Measurements from ENCODE around the gene GM2A.
"Not testable (repeated sequence)": the region's sequence is repeated elsewhere in the genome, so short reads cannot be mapped to it uniquely, and the experiment has no call there.

The GM2A gene

DNA sequence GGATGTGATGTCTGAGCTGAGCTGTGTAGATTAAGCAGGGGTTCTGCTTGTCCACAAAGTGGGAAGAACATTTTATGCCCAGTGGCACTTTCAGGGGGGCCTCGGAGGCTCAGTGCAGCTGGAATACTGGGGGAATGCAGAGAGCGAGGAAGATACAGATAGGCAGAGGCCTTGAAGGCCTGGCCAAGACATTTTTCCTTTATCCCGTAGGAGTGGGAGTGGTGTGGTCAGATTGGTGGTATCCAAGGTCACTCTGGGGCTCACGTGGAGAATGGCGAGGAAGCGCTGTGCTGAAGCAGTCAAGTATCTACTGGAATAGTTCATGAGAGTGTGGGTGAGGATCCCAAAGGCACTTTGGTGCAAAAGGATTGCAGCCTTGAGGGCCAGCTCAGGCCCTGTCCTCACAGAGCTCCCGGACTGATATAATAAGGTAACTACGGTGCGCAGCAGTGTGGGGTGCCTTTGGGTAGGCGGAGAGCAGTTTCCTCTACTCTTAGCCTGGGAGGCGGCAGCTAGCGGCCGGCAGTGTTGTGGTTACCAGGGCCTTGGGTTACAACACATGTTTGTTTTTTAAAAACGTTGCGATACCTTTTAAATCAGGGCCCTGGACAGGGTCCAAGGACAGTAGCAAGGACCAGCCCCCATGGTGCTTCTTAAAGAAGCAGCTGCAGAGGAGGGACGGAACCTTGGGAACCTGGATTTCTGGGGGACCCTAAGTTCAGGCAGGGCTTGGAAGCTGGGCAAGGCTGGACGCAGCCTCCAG, 18.3 kb upstream of the GM2A start:
- TF ChIP-seq JUND (IDR thresholded peaks at IDR 0.05; ENCODE audit: low read depth): no peak
- in situ Hi-C loops (cut with HindIII; ENCODE audit: low pct_unique_long_range_greater_than_20kb, low sequenced_read_pairs): no loop called here
- peak in 1 of 2 experiments; percentile 26 for DNase-seq (ENCODE audit: low read depth in 1 of 2, low spot score in 1 of 2)

GRCh38 chr5:151235239-151235571, 17.8 kb upstream of the GM2A start:
- in situ Hi-C loops (cut with HindIII; ENCODE audit: low pct_unique_long_range_greater_than_20kb, low sequenced_read_pairs); DNase-seq (ENCODE audit: low read depth in 1 of 2, low spot score in 1 of 2): not testable (repeated sequence)

DNA sequence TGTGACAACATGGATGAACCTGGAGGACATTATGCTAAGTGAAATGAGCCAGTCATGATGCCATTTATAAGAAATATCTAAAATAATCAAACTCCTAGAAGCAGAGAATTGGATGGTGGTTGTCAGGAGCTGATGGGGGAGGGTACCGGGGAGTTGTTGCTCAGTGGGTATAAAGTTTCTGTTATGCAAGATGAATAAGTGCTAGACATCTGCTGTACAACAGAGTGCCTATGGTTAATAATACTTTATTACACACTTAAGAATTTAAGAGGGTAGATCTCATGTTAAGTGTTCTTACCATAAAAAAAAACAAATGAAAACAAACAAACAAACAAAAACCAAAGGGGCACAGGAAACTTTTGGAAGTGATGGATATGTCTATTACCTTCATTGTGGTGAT, 16.1 kb upstream of the GM2A start:
- DNase-seq (ENCODE audit: low read depth in 1 of 2, low spot score in 1 of 2): no peak
- in situ Hi-C loops (cut with HindIII; ENCODE audit: low pct_unique_long_range_greater_than_20kb, low sequenced_read_pairs): no loop called here
- TF ChIP-seq JUND (IDR thresholded peaks at IDR 0.05; ENCODE audit: low read depth): no peak

DNA sequence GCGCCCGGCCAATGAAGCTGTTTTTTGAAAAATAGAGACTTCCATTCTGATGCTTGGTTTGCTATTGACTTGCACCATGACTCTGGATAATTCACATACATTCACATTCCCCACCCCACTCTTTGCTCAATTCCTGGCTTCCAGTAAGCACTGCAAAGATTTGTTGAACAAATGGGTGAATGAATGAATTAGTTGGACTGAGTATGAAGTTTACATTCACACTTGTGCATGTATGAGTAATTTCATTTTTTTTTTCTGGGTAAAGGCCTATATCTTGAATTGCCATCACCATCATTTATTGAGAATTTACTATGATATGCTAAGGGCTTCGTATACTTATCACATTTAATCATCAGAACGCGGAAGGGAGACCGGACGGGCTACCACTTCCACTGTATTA, 15.3 kb upstream of the GM2A start:
- no peak for DNase-seq (ENCODE audit: low read depth in 1 of 2, low spot score in 1 of 2)
- no peak for TF ChIP-seq JUND (IDR thresholded peaks at IDR 0.05; ENCODE audit: low read depth)
- in situ Hi-C loops (cut with HindIII; ENCODE audit: low pct_unique_long_range_greater_than_20kb, low sequenced_read_pairs): no loop called here

GRCh38 chr5:151238303-151238741, 14.7 kb upstream of the GM2A start:
- TF ChIP-seq JUND (IDR thresholded peaks at IDR 0.05; ENCODE audit: low read depth): no peak
- DNase-seq (ENCODE audit: low read depth in 1 of 2, low spot score in 1 of 2): no peak
- in situ Hi-C loops (cut with HindIII; ENCODE audit: low pct_unique_long_range_greater_than_20kb, low sequenced_read_pairs): no loop called here

GRCh38 chr5:151239237-151239861, 13.6 kb upstream of the GM2A start:
- no peak for TF ChIP-seq JUND (IDR thresholded peaks at IDR 0.05; ENCODE audit: low read depth)
- in situ Hi-C loops (cut with HindIII; ENCODE audit: low pct_unique_long_range_greater_than_20kb, low sequenced_read_pairs): no loop called here
- DNase-seq (ENCODE audit: low read depth in 1 of 2, low spot score in 1 of 2): peak; percentile 77 to 78

GRCh38 chr5:151240268-151240835, 12.6 kb upstream of the GM2A start:
- in situ Hi-C loops (cut with HindIII; ENCODE audit: low pct_unique_long_range_greater_than_20kb, low sequenced_read_pairs): not testable (repeated sequence)

DNA sequence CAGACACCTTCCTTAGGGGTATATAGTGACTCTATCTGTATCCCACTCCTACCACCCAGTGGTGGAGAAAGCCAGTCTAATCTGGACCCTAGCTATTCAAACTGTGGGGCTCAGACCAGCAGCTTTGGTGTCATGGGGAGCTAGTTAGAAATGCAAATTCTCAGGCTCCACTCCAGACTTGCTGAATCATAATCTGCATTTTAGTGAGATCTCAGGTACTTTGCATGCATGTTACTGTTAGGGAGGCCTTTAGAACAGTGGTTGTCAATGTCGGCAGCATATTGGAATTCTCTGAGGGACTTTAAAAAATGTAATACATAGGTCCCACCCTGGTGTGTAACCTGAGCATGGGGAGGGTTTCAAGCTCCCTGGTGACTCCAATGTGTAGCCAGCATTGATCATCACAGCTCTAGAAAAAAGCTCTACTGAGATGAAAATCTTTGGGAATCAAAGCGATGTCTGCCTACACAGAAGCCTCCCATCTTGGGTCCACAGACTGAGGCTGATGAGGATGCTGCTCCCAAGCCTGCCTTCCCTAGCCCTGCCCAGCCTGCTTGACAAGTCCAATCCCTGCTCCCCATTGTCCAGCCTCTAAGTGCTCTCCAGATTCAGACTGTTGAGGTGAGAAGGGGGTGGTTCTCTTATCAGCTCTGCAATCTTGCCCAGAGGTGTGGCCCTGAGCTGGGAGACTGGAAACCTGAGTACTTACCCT, 11.9 kb upstream of the GM2A start:
- peak in 1 of 2 experiments; percentile 51 for DNase-seq (ENCODE audit: low read depth in 1 of 2, low spot score in 1 of 2)
- in situ Hi-C loops (cut with HindIII; ENCODE audit: low pct_unique_long_range_greater_than_20kb, low sequenced_read_pairs): no loop called here
- no peak for TF ChIP-seq JUND (IDR thresholded peaks at IDR 0.05; ENCODE audit: low read depth)

More at GRCh38 chr5:151240268-151240835, 12.6 kb upstream of the GM2A start:
- not testable (repeated sequence) for DNase-seq (ENCODE audit: low read depth in 1 of 2, low spot score in 1 of 2)

DNA sequence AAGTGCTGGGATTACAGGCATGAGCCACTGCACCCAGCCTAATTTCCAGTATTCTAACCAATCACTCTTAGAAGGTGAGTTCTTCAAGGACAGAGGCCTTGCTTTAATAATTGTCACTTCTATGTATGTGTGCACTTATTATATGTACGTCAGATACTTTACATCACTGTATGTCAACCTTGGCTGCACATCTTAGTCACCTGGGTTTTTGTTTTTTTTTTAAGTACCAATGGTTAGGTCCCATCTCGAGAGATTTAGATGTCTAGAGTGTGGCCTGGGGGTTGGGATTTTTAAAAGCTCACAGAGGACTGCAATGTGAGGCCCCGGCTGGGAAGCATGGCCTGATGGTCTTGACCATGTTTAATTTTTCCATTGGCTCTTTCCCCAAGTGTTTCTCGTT, 9.9 kb upstream of the GM2A start:
- in situ Hi-C loops (cut with HindIII; ENCODE audit: low pct_unique_long_range_greater_than_20kb, low sequenced_read_pairs): no loop called here
- no peak for TF ChIP-seq JUND (IDR thresholded peaks at IDR 0.05; ENCODE audit: low read depth)
- no peak for DNase-seq (ENCODE audit: low read depth in 1 of 2, low spot score in 1 of 2)

DNA sequence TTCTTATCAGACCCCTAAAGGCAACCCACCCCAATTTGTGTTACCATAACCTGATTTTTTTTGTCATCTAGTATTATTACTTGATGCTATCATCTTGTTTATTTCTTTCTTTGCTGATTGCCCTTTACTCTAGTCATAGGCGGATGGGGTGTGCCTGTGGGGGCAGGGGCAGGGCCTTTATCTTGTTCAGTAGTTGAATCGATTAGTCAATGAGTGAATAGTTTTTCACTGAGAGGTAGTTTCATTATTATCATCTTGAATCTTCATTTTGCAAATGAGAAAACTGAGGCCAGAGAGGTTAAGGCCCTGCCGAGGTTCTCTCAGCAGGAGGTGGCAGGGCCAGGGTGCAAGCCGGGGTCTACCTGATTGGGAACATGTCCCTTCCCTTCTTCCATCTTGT, 9.4 kb upstream of the GM2A start:
- no peak for DNase-seq (ENCODE audit: low read depth in 1 of 2, low spot score in 1 of 2)
- in situ Hi-C loops (cut with HindIII; ENCODE audit: low pct_unique_long_range_greater_than_20kb, low sequenced_read_pairs): no loop called here
- no peak for TF ChIP-seq JUND (IDR thresholded peaks at IDR 0.05; ENCODE audit: low read depth)

- in situ Hi-C loops (cut with HindIII; ENCODE audit: low pct_unique_long_range_greater_than_20kb, low sequenced_read_pairs): no loop called here
- DNase-seq (ENCODE audit: low read depth in 1 of 2, low spot score in 1 of 2): no peak
These were observed 8.8 kb upstream of the GM2A start for GRCh38 chr5:151244206-151244605.

GRCh38 chr5:151245680-151246219, 7.2 kb upstream of the GM2A start:
- in situ Hi-C loops (cut with HindIII; ENCODE audit: low pct_unique_long_range_greater_than_20kb, low sequenced_read_pairs): no loop called here
- TF ChIP-seq JUND (IDR thresholded peaks at IDR 0.05; ENCODE audit: low read depth): no peak
- no peak for DNase-seq (ENCODE audit: low read depth in 1 of 2, low spot score in 1 of 2)

More at GRCh38 chr5:151244206-151244605, 8.8 kb upstream of the GM2A start:
- TF ChIP-seq JUND (IDR thresholded peaks at IDR 0.05; ENCODE audit: low read depth): no peak

GRCh38 chr5:151248651-151249050, 4.3 kb upstream of the GM2A start:
- no peak for TF ChIP-seq JUND (IDR thresholded peaks at IDR 0.05; ENCODE audit: low read depth)
- no peak for DNase-seq (ENCODE audit: low read depth in 1 of 2, low spot score in 1 of 2)
- in situ Hi-C loops (cut with HindIII; ENCODE audit: low pct_unique_long_range_greater_than_20kb, low sequenced_read_pairs): no loop called here
